Neutrophil (primary cell): ENCODE measurements around the gene TMEM108.
"Not testable (repeated sequence)": the region's sequence is repeated elsewhere in the genome, so short reads cannot be mapped to it uniquely, and the experiment has no call there.

Source experiments
- H3K27ac ChIP-seq: fragments of 200-600 bp; sonication (generic); 2 replicates; pipeline ENCODE4 v1.5.1; 2016; ENCODE audit warnings: mild to moderate bottlenecking, moderate library complexity
- H3K27me3 ChIP-seq: fragments of 200-600 bp; sonication (generic); 2 replicates; pipeline ENCODE4 v1.6.0; 2016; ENCODE audit warnings: mild to moderate bottlenecking
- H3K36me3 ChIP-seq: fragments of 200-600 bp; sonication (generic); 2 replicates; pipeline ENCODE4 v1.5.1; 2017
- H3K4me1 ChIP-seq, 2 experiments: fragments of 200-600 bp in 1 of 2; sonication (generic) in 1 of 2; 1 replicate in 1 of 2; 2 replicates in 1 of 2; pipeline versions ENCODE4 v1.5.1 to v1.6.1; 2013 to 2016; ENCODE audit warnings: low read depth in 1 of 2, low read length in 1 of 2, mild to moderate bottlenecking in 1 of 2, moderate library complexity in 1 of 2; ENCODE audit not compliant: control insufficient read depth in 1 of 2, insufficient read depth in 1 of 2
- H3K4me3 ChIP-seq, 2 experiments: fragments of 200-600 bp in 1 of 2; sonication (generic) in 1 of 2; 1 replicate in 1 of 2; 2 replicates in 1 of 2; pipeline ENCODE4 v1.5.1; 2013 to 2016; ENCODE audit warnings: low read depth in 1 of 2, low read length in 1 of 2, mild to moderate bottlenecking in 1 of 2, moderate library complexity in 1 of 2
- H3K9me3 ChIP-seq: fragments of 200-600 bp; sonication (generic); 2 replicates; pipeline ENCODE4 v1.5.1; 2016
- TF ChIP-seq, protein P1 (sequence below): fragments of 200-600 bp; sonication (generic); IDR thresholded peaks from 2 replicates; pipeline ENCODE4 v1.5.1; 2016; ENCODE audit warnings: antibody characterized with exemption

The TMEM108 gene

GRCh38 chr3:133038089-133038730 is at the start of gene TMEM108:
TSS of gene TMEM108 (plus strand) at chr3:133038391.
- Histone ChIP-seq H3K36me3 (no peaks in the 10 kb centered on the region), H3K27ac (no peak within 1 kb of the TSS), H3K4me1 (peaks cover 0 to 5% of the 10 kb centered on the region in 2 experiments), H3K9me3 (no peaks in the 10 kb centered on the region), H3K4me3 (peak within 1 kb of the TSS in 1 of 2 experiments; percentile 12), H3K27me3 (peaks cover 93% of the 10 kb centered on the region)
- TF ChIP-seq, protein P1, sequence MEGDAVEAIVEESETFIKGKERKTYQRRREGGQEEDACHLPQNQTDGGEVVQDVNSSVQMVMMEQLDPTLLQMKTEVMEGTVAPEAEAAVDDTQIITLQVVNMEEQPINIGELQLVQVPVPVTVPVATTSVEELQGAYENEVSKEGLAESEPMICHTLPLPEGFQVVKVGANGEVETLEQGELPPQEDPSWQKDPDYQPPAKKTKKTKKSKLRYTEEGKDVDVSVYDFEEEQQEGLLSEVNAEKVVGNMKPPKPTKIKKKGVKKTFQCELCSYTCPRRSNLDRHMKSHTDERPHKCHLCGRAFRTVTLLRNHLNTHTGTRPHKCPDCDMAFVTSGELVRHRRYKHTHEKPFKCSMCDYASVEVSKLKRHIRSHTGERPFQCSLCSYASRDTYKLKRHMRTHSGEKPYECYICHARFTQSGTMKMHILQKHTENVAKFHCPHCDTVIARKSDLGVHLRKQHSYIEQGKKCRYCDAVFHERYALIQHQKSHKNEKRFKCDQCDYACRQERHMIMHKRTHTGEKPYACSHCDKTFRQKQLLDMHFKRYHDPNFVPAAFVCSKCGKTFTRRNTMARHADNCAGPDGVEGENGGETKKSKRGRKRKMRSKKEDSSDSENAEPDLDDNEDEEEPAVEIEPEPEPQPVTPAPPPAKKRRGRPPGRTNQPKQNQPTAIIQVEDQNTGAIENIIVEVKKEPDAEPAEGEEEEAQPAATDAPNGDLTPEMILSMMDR, result no peak

DNA sequence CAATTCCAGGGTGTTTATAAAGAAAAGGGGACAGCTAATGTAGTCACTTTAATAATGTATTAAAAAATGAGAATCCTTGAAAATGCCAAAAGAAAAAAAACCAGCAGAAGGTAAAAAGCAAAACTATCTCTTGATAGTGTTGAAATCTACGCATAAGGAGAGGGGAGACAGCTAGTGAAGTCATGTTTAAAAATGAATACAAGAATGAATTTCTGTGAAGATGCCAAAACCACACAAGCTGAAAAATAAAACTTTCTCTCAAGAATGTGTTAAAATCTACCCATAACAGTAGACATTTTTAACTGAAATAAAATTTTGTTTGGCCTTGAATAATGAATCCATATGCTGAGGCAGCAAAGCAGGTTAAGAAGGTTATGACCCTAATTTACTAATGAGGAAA is 42.2 kb upstream of the TMEM108 start:
- no peaks in the 10 kb centered on the region for H3K36me3 ChIP-seq
- no peak overlapping the region for H3K4me3 ChIP-seq
- H3K9me3 ChIP-seq, result no peaks in the 10 kb centered on the region
- H3K4me1 ChIP-seq, result no peaks in the 10 kb centered on the region
- TF ChIP-seq, protein P1, result no peak
- H3K27me3 ChIP-seq, result no peaks in the 10 kb centered on the region
- no peak overlapping the region for H3K27ac ChIP-seq

DNA sequence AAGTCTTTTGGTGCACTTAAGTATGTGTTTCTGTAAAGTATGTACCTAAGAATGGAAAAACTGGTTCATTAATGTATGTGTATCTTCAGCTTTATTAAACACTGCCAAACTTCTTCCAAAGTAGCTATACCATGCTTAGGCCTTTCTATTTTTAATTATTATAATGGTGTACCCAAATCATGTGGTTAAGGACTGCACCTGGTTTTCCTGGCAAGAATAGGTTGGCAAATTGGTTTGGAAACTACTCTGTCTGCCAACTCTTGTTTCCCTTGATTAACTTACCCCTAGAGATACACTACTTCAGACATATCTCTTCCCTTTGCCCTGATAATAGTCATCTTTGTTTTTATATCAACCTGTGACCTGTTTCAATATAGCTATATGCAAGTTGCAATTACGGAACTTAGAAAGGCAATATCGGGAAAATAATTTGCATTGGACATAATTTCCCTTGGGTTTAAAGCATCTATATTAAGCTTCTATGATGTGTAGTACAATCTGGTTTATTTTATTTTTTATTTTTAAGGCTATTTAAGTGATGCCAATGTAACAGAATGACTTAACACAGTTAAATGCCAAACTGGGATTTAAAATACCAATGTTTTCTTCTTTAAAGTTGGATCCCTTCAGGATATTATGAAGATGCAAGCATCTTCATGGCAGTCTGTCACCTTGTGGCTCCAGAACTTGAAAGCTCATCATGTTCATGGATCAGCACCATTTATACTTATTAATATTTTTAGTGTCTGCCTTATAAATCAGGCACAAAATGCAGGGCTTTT is 40.6 kb upstream of the TMEM108 start:
- TF ChIP-seq, protein P1, result no peak
- Histone ChIP-seq H3K4me1 (no peaks in the 10 kb centered on the region), H3K27ac (no peak overlapping the region), H3K36me3 (no peaks in the 10 kb centered on the region), H3K9me3 (no peaks in the 10 kb centered on the region), H3K27me3 (no peaks in the 10 kb centered on the region), H3K4me3 (no peak overlapping the region)

DNA sequence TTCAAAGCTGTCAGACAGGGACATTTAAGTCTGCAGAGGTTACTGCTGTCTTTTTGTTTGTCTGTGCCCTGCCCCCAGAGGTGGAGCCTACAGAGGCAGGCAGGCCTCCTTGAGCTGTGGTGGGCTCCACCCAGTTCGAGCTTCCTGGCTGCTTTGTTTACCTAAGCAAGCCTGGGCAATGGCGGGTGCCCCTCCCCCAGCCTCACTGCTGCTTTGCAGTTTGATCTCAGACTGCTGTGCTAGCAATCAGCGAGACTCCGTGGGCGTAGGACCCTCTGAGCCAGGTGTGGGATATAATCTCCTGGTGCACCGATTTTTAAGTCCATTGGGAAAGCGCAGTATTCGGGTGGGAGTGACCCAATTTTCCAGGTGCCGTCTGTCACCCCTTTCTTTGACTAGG is 33.2 kb upstream of the TMEM108 start:
- H3K36me3 ChIP-seq, H3K27ac ChIP-seq, H3K27me3 ChIP-seq, H3K4me3 ChIP-seq, H3K4me1 ChIP-seq, H3K9me3 ChIP-seq: not testable (repeated sequence)

DNA sequence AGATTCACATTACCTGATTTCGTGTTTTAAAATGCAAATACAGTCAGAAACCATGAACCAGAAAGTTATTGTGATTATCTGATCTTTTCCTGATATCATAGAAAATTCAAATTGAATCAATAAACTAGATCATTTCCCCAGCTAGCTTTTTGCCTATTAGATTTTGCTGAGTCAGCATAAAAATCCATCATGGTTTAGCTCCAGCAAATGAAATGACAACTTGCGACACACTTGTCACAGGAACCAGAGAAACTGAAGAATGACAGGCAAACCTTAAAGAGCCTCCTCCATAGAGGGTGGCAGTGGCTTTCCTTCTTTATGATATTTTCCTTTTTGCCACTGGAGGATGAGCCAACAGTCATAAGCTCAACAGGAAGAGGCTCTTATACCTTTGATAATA is 30.6 kb upstream of the TMEM108 start:
- no peaks in the 10 kb centered on the region for H3K27me3 ChIP-seq
- no peak overlapping the region for H3K27ac ChIP-seq
- H3K4me1 ChIP-seq, result no peaks in the 10 kb centered on the region
- TF ChIP-seq, protein P1, result no peak
- no peak overlapping the region for H3K4me3 ChIP-seq
- H3K9me3 ChIP-seq, result no peaks in the 10 kb centered on the region
- no peaks in the 10 kb centered on the region for H3K36me3 ChIP-seq

DNA sequence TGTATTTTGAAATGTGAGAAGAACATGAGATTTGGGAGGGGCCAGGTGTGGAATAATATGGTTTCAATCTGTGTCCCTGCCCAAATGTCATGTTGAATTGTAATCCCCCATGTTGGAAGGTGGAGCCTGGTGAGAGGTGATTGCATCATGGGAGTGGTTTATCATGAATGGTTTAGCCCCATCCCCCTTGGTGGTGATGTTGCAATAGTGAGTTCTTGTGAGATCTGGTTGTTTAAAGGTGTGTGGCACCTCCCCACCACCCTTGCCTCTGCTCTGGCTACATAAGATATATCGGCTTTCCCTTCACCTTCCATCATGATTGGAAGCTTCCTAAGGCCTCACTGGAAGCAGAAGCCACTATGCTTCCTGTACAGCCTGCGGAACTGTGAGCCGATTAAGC is 23.9 kb upstream of the TMEM108 start:
- Histone ChIP-seq H3K9me3 (no peaks in the 10 kb centered on the region), H3K27ac (no peak overlapping the region), H3K36me3 (no peaks in the 10 kb centered on the region), H3K4me1 (no peaks in the 10 kb centered on the region), H3K4me3 (no peak overlapping the region), H3K27me3 (no peaks in the 10 kb centered on the region)
- TF ChIP-seq, protein P1, result no peak

- H3K27ac ChIP-seq, H3K9me3 ChIP-seq, H3K4me1 ChIP-seq, H3K36me3 ChIP-seq, H3K27me3 ChIP-seq, H3K4me3 ChIP-seq: not testable (repeated sequence)
Observed at GRCh38 chr3:133015573-133015972, 22.6 kb upstream of the TMEM108 start.
